Osteocyte (in vitro differentiated cells): ENCODE measurements around the gene LIN28B. TPM values are rescaled to one million over a fixed set of nuclear protein-coding genes. Genes with fewer than 3 reads are reported as not detected.

ENCODE experiments used
- DNase-seq: peaks from one replicate; pipeline ENCODE4 v3.0.0; 2021; ENCODE audit warnings: mixed read lengths; ENCODE audit not compliant: unreplicated experiment; ENCODE audit errors: extremely low spot score
- H3K27ac Mint-ChIP-seq: one replicate; pipeline ENCODE4 v1.8.0; 2021; ENCODE audit warnings: mild to moderate bottlenecking, mixed read lengths; ENCODE audit not compliant: unreplicated experiment
- H3K27me3 Mint-ChIP-seq: one replicate; pipeline ENCODE4 v1.8.0; 2021; ENCODE audit warnings: mixed read lengths; ENCODE audit not compliant: unreplicated experiment
- H3K36me3 Mint-ChIP-seq: one replicate; pipeline ENCODE4 v1.8.0; 2021; ENCODE audit warnings: mixed read lengths; ENCODE audit not compliant: unreplicated experiment
- H3K4me1 Mint-ChIP-seq: one replicate; pipeline ENCODE4 v1.8.0; 2021; ENCODE audit warnings: mixed read lengths; ENCODE audit not compliant: unreplicated experiment
- H3K4me3 Mint-ChIP-seq: one replicate; pipeline ENCODE4 v1.8.0; 2021; ENCODE audit warnings: mild to moderate bottlenecking, moderate library complexity, mixed read lengths; ENCODE audit not compliant: unreplicated experiment
- H3K9me3 Mint-ChIP-seq: one replicate; pipeline ENCODE4 v1.8.0; 2021; ENCODE audit warnings: mixed read lengths; ENCODE audit not compliant: unreplicated experiment
- CTCF ChIP-seq: fragments of 200-600 bp; sonication (generic); IDR thresholded peaks from 2 replicates; pipeline ENCODE4 v1.5.0; 2021; ENCODE audit warnings: antibody characterized with exemption, mild to moderate bottlenecking, moderate library complexity
- total RNA-seq: library from RNA; stranded (reverse); gene quantifications from 2 replicates; pipeline ENCODE4 v1.2.1, GENCODE V29; 2021

LIN28B gene
- total RNA-seq, 1 donor from 2014 or later = not detected

- Mint-ChIP-seq H3K4me1 (no peaks in the 10 kb centered on the region), H3K36me3 (no peaks in the 10 kb centered on the region), H3K27ac (no peak overlapping the region), H3K9me3 (no peaks in the 10 kb centered on the region), H3K27me3 (no peaks in the 10 kb centered on the region), H3K4me3 (no peak overlapping the region)
- DNase-seq = no peak
- no peak for TF ChIP-seq CTCF
Observed at GRCh38 chr6:105024803-105025202, 67.9 kb downstream of the LIN28B start.

DNA sequence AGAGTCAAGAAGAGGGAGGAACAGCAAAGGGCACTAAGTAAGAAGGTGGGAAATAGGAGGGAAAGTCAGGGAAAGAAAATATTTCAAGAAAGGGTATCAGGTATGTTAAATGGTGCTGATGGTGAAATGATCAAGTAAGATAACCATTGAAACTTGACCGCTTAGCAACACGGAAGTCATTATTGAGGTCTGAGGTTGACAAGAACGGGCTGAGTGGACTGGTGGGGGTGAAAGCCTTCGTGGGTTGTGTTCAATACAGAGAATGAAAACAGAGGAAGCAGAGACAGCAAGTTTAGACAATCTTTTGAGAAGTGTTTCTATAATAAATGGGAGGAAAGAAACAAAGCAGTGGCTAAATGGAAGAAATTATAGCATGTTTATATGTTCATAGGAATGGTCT lies 72.0 kb downstream of the LIN28B start:
- Mint-ChIP-seq H3K4me3 (no peak overlapping the region), H3K27me3 (no peaks in the 10 kb centered on the region), H3K9me3 (no peaks in the 10 kb centered on the region), H3K36me3 (no peaks in the 10 kb centered on the region), H3K4me1 (peaks cover 3% of the 10 kb centered on the region), H3K27ac (no peak overlapping the region)
- no peak for DNase-seq
- TF ChIP-seq CTCF = no peak

GRCh38 chr6:105029581-105029980 lies 72.7 kb downstream of the LIN28B start:
- Mint-ChIP-seq H3K27ac (no peak overlapping the region), H3K9me3 (no peaks in the 10 kb centered on the region), H3K4me1 (peaks cover 10% of the 10 kb centered on the region), H3K36me3 (no peaks in the 10 kb centered on the region), H3K27me3 (no peaks in the 10 kb centered on the region), H3K4me3 (no peak overlapping the region)
- no peak for TF ChIP-seq CTCF
- DNase-seq = no peak

GRCh38 chr6:105034470-105034869 lies 77.6 kb downstream of the LIN28B start:
- no peak overlapping the region for H3K4me3 Mint-ChIP-seq
- H3K27ac Mint-ChIP-seq = peak overlapping the region; percentile 28
- H3K27me3 Mint-ChIP-seq = no peaks in the 10 kb centered on the region
- H3K9me3 Mint-ChIP-seq = no peaks in the 10 kb centered on the region
- DNase-seq = no peak
- no peaks in the 10 kb centered on the region for H3K36me3 Mint-ChIP-seq
- no peak for TF ChIP-seq CTCF
- peaks cover 16% of the 10 kb centered on the region for H3K4me1 Mint-ChIP-seq

- Mint-ChIP-seq H3K36me3 (no peaks in the 10 kb centered on the region), H3K27me3 (no peaks in the 10 kb centered on the region), H3K9me3 (no peaks in the 10 kb centered on the region), H3K4me3 (no peak overlapping the region), H3K4me1 (peaks cover 16% of the 10 kb centered on the region), H3K27ac (no peak overlapping the region)
- TF ChIP-seq CTCF = no peak
- DNase-seq = no peak
Observed at GRCh38 chr6:105035299-105035698, 78.4 kb downstream of the LIN28B start.
